Measurements from ENCODE around the gene KHK. TPM values are rescaled to one million over a fixed set of nuclear protein-coding genes. Genes with fewer than 3 reads are reported as not detected.

KHK gene
- total and polyA plus RNA-seq, 2 of the 8 experiments (the other 6 are each of a cell fraction or from before 2014, with no cell fraction given), result 11.0 to 17.7 TPM

- peak; percentile 41; the same call in 1 of the 2 replicates for TF ChIP-seq SUZ12 (IDR thresholded peaks at IDR 0.05; ENCODE audit: low read length)
- TF ChIP-seq RAD21 (IDR thresholded peaks at IDR 0.05 in 1 of 2, conservative IDR thresholded peaks at IDR 0.05 in 1 of 2; ENCODE audit: low read depth in 2 of 2, low read length in 2 of 2), result peak; percentile 45 to 57
- peak in 2 of 3 experiments; percentile 40 to 51; a peak in 2 of 4 replicates for TF ChIP-seq CTCF (IDR thresholded peaks at IDR 0.05; ENCODE audit: control extremely low read depth in 1 of 3, insufficient read depth in 1 of 3, low read depth in 1 of 3, low read length in 3 of 3)
- TF ChIP-seq SRF (IDR thresholded peaks at IDR 0.05; ENCODE audit: low read depth, low read length), result no peak
- TF ChIP-seq EZH2 (IDR thresholded peaks at IDR 0.05; ENCODE audit: low read depth, low read length, severe bottlenecking), result peak; percentile 24
- TF ChIP-seq SAP30 (IDR thresholded peaks at IDR 0.05; ENCODE audit: insufficient read depth, insufficient replicate concordance, low read length), result no peak
- no peak for TF ChIP-seq NANOG (IDR thresholded peaks at IDR 0.05; ENCODE audit: insufficient read depth, low read depth, low read length, poor library complexity, severe bottlenecking)
- TF ChIP-seq YY1 (IDR thresholded peaks at IDR 0.05; ENCODE audit: low read depth, low read length), result 0 out of 2 replicates have a peak, but pooled peaks have one; percentile 13
- 0 out of 4 replicates have a peak, but pooled peaks of 1 of the 2 experiments have one; percentile 71 for TF ChIP-seq HDAC2 (IDR thresholded peaks at IDR 0.05; ENCODE audit: borderline replicate concordance in 1 of 2, low read depth in 2 of 2, low read length in 2 of 2)
- TF ChIP-seq CREB1 (IDR thresholded peaks at IDR 0.05), result 0 out of 2 replicates have a peak, but pooled peaks have one; percentile 24
- TF ChIP-seq SIRT6 (IDR thresholded peaks at IDR 0.05; ENCODE audit: low read length), result no peak
- TF ChIP-seq BRCA1 (IDR thresholded peaks at IDR 0.05; ENCODE audit: low read depth, low read length), result no peak
- TF ChIP-seq RNF2 (IDR thresholded peaks at IDR 0.05; ENCODE audit: borderline replicate concordance, low read depth, low read length, missing control alignments, poor library complexity, severe bottlenecking), result no peak
- TF ChIP-seq RFX5 (IDR thresholded peaks at IDR 0.05; ENCODE audit: borderline replicate concordance, low read depth, low read length), result no peak
- peak; percentile 97 for TF ChIP-seq KDM4A (IDR thresholded peaks at IDR 0.05; ENCODE audit: low read depth, low read length, severe bottlenecking)
- TF ChIP-seq POU5F1 (IDR thresholded peaks at IDR 0.05; ENCODE audit: low read depth, low read length), result no peak
- TF ChIP-seq CHD2 (IDR thresholded peaks at IDR 0.05; ENCODE audit: low read length), result no peak
- no peak for TF ChIP-seq SP4 (IDR thresholded peaks at IDR 0.05; ENCODE audit: low read length)
Measured at GRCh38 chr2:27085673-27086089, 891 bp upstream of the KHK start (continued).
